Osteocyte (in vitro differentiated cells): Measurements from ENCODE around the gene EFNA5. TPM values are rescaled to one million over a fixed set of nuclear protein-coding genes. Genes with fewer than 3 reads are reported as not detected.

Experiments
- DNase-seq: peaks from one replicate; pipeline ENCODE4 v3.0.0; 2021; ENCODE audit warnings: mixed read lengths; ENCODE audit not compliant: unreplicated experiment; ENCODE audit errors: extremely low spot score
- H3K27ac Mint-ChIP-seq: one replicate; pipeline ENCODE4 v1.8.0; 2021; ENCODE audit warnings: mild to moderate bottlenecking, mixed read lengths; ENCODE audit not compliant: unreplicated experiment
- H3K27me3 Mint-ChIP-seq: one replicate; pipeline ENCODE4 v1.8.0; 2021; ENCODE audit warnings: mixed read lengths; ENCODE audit not compliant: unreplicated experiment
- H3K36me3 Mint-ChIP-seq: one replicate; pipeline ENCODE4 v1.8.0; 2021; ENCODE audit warnings: mixed read lengths; ENCODE audit not compliant: unreplicated experiment
- H3K4me1 Mint-ChIP-seq: one replicate; pipeline ENCODE4 v1.8.0; 2021; ENCODE audit warnings: mixed read lengths; ENCODE audit not compliant: unreplicated experiment
- H3K4me3 Mint-ChIP-seq: one replicate; pipeline ENCODE4 v1.8.0; 2021; ENCODE audit warnings: mild to moderate bottlenecking, moderate library complexity, mixed read lengths; ENCODE audit not compliant: unreplicated experiment
- H3K9me3 Mint-ChIP-seq: one replicate; pipeline ENCODE4 v1.8.0; 2021; ENCODE audit warnings: mixed read lengths; ENCODE audit not compliant: unreplicated experiment
- CTCF ChIP-seq: fragments of 200-600 bp; sonication (generic); IDR thresholded peaks from 2 replicates; pipeline ENCODE4 v1.5.0; 2021; ENCODE audit warnings: antibody characterized with exemption, mild to moderate bottlenecking, moderate library complexity
- long read RNA-seq: library from polyadenylated mRNA; unstranded; transcript quantifications from one replicate; pipeline ENCODE4 v2.0.0, GENCODE V29; 2021
- total RNA-seq: library from RNA; stranded (reverse); gene quantifications from 2 replicates; pipeline ENCODE4 v1.2.1, GENCODE V29; 2021

Gene EFNA5
- total RNA-seq, result 34.2 and 35.4 TPM in 2 replicates
- long read RNA-seq, partial matches to known transcripts, result 0 of 3 reads
- long read RNA-seq, other reads (novel, unspliced or antisense), result 3 of 3 reads

- peak; percentile 87 for DNase-seq
- H3K36me3 Mint-ChIP-seq, result no peaks in the 10 kb centered on the region
- H3K4me3 Mint-ChIP-seq, result peak within 1 kb of the TSS; percentile 92
- TF ChIP-seq CTCF, result no peak
- no peaks in the 10 kb centered on the region for H3K9me3 Mint-ChIP-seq
- no peaks in the 10 kb centered on the region for H3K27me3 Mint-ChIP-seq
- H3K4me1 Mint-ChIP-seq, result peaks cover 27% of the 10 kb centered on the region
- H3K27ac Mint-ChIP-seq, result peak within 1 kb of the TSS; percentile 89
Observed at GRCh38 chr5:107670932-107671741, at the start of gene EFNA5. EFNA5 (minus strand) TSS chr5:107670937.

GRCh38 chr5:107719034-107719606, 48.4 kb upstream of the EFNA5 start:
- no peak for TF ChIP-seq CTCF
- Mint-ChIP-seq H3K36me3 (peaks cover 2% of the 10 kb centered on the region), H3K27me3 (no peaks in the 10 kb centered on the region), H3K4me1 (peaks cover 1% of the 10 kb centered on the region), H3K4me3 (no peak overlapping the region), H3K27ac (no peak overlapping the region), H3K9me3 (peaks cover 45% of the 10 kb centered on the region)
- DNase-seq, result no peak

- Mint-ChIP-seq H3K36me3 (peaks cover 2% of the 10 kb centered on the region), H3K9me3 (peaks cover 37% of the 10 kb centered on the region), H3K4me3 (no peak overlapping the region), H3K27ac (no peak overlapping the region), H3K27me3 (no peaks in the 10 kb centered on the region), H3K4me1 (peaks cover 1% of the 10 kb centered on the region)
- TF ChIP-seq CTCF, result no peak
- no peak for DNase-seq
Observed at GRCh38 chr5:107717816-107718215, 47.1 kb upstream of the EFNA5 start.

GRCh38 chr5:107713228-107713627, 42.5 kb upstream of the EFNA5 start:
- Mint-ChIP-seq H3K27ac (no peak overlapping the region), H3K27me3 (no peaks in the 10 kb centered on the region), H3K9me3 (peaks cover 20% of the 10 kb centered on the region), H3K4me3 (no peak overlapping the region), H3K36me3 (no peaks in the 10 kb centered on the region), H3K4me1 (no peaks in the 10 kb centered on the region)
- DNase-seq, result no peak
- no peak for TF ChIP-seq CTCF

- no peak for TF ChIP-seq CTCF
- peaks cover 21% of the 10 kb centered on the region for H3K9me3 Mint-ChIP-seq
- no peak overlapping the region for H3K4me3 Mint-ChIP-seq
- no peaks in the 10 kb centered on the region for H3K27me3 Mint-ChIP-seq
- H3K27ac Mint-ChIP-seq, result no peak overlapping the region
- H3K36me3 Mint-ChIP-seq, result peaks cover 5% of the 10 kb centered on the region
- H3K4me1 Mint-ChIP-seq, result no peaks in the 10 kb centered on the region
- no peak for DNase-seq
Observed at GRCh38 chr5:107712359-107712870, 41.7 kb upstream of the EFNA5 start.
